IPS DF 6.9 (cell line): Measurements from ENCODE around the gene ATP1B3.
"Not testable (repeated sequence)": the region's sequence is repeated elsewhere in the genome, so short reads cannot be mapped to it uniquely, and the experiment has no call there.

Experiments used
- DNase-seq: peaks from one replicate; pipeline ENCODE4 v3.0.0-alpha.2; 2013; ENCODE audit warnings: low read depth, low spot score
- H3K27ac ChIP-seq: one replicate; pipeline ENCODE4 v1.5.1; 2013; ENCODE audit warnings: low read length, control low read depth
- H3K27me3 ChIP-seq: 2 replicates; pipeline ENCODE4 v1.6.1; 2013; ENCODE audit warnings: mild to moderate bottlenecking, low read length; ENCODE audit not compliant: control insufficient read depth, insufficient read depth
- H3K36me3 ChIP-seq: 2 replicates; pipeline ENCODE4 v1.6.1; 2013; ENCODE audit warnings: low read length; ENCODE audit not compliant: control insufficient read depth, insufficient read depth
- H3K4me1 ChIP-seq: 2 replicates; pipeline ENCODE4 v1.6.1; 2013; ENCODE audit warnings: low read length; ENCODE audit not compliant: control insufficient read depth, insufficient read depth
- H3K4me3 ChIP-seq: 2 replicates; pipeline ENCODE4 v1.5.1; 2013; ENCODE audit warnings: mild to moderate bottlenecking, low read length
- H3K9me3 ChIP-seq: 2 replicates; pipeline ENCODE4 v1.6.1; 2013; ENCODE audit warnings: low read length, inconsistent platforms; ENCODE audit not compliant: control insufficient read depth, insufficient read depth
- WGBS: extraction: QIAGEN DNeasy Blood & Tissue Kit; methylation state at CpG from one replicate; pipeline ENCODE4 v1.1.7; 2013; ENCODE audit warnings: mixed read lengths, missing lambda C conversion rate; ENCODE audit not compliant: insufficient read length, insufficient coverage; 5-methylcytosine and 5-hydroxymethylcytosine counted together

The ATP1B3 gene

DNA sequence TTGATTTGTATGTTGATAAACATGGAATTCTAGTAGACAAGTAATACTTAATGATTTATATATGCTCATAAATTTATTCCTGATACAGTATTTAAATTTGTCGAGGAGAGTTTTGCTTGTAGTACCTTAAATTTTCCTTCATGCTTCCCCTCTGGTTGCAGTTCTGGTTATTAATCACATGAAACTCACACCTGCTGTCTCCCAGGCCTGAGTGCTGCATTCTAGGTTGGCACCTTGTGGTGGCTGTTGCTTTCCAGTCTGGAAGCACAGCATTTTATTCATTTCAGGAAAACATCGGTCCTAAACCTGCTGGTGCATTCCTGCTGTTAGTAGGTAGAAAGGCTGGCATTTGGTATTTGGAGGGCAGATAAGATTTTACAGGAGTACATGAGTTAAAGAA, 44.9 kb downstream of the ATP1B3 start:
- H3K27me3 ChIP-seq, result no peaks in the 10 kb centered on the region
- peaks cover 6% of the 10 kb centered on the region; the same call in 1 of the 2 replicates for H3K36me3 ChIP-seq

DNA sequence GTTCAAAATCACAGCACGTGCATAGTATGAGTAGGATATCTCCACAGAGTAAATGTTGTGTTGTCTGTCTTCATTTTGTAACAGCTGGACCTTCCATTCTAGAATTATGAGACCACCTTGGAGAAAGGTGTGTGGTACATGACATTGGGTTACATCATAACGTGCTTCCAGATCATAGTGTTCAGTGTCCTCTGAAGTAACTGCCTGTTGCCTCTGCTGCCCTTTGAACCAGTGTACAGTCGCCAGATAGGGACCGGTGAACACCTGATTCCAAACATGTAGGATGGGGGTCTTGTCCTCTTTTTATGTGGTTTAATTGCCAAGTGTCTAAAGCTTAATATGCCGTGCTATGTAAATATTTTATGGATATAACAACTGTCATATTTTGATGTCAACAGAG, 49.2 kb downstream of the ATP1B3 start:
- not testable (repeated sequence) for H3K9me3 ChIP-seq, H3K27me3 ChIP-seq, H3K4me1 ChIP-seq, H3K27ac ChIP-seq, DNase-seq, H3K4me3 ChIP-seq, H3K36me3 ChIP-seq
- no CpG with 5 or more reads among the region's 5 CpGs for WGBS

More for the DNA sequence above, 44.9 kb downstream of the ATP1B3 start:
- Histone ChIP-seq H3K4me1 (no peaks in the 10 kb centered on the region), H3K27ac (no peak overlapping the region), H3K4me3 (no peak overlapping the region), H3K9me3 (no peaks in the 10 kb centered on the region)
- no peak for DNase-seq
- no CpG with 5 or more reads among the region's 2 CpGs for WGBS

DNA sequence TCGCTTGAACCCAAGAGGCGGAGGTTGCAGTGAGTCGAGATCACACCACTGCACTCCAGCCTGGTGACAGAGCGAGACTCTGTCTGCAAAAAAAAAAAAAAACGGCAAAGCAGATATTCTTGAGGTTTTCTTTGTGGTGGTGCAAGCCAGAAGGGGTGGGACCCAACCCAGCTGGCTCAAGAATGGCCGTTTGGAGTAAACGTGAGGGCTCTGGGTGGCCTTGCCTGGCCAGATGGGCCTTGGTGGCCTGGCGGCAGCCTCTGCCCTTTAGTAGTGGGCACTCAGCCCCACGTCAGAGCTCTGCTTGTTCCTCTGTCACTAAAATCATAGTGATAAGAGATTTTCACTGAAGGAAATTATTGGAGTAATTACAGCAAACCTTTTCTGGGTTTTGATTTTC, 50.5 kb downstream of the ATP1B3 start:
- WGBS, result no CpG with 5 or more reads among the region's 9 CpGs
- Histone ChIP-seq H3K4me3 (no peak overlapping the region), H3K9me3 (no peaks in the 10 kb centered on the region), H3K27me3 (no peaks in the 10 kb centered on the region), H3K36me3 (peaks cover 7% of the 10 kb centered on the region; the same call in 1 of the 2 replicates), H3K27ac (no peak overlapping the region), H3K4me1 (0 out of 2 replicates have a peak, but pooled peaks cover 2% of the 10 kb centered on the region)
- DNase-seq, result no peak

DNA sequence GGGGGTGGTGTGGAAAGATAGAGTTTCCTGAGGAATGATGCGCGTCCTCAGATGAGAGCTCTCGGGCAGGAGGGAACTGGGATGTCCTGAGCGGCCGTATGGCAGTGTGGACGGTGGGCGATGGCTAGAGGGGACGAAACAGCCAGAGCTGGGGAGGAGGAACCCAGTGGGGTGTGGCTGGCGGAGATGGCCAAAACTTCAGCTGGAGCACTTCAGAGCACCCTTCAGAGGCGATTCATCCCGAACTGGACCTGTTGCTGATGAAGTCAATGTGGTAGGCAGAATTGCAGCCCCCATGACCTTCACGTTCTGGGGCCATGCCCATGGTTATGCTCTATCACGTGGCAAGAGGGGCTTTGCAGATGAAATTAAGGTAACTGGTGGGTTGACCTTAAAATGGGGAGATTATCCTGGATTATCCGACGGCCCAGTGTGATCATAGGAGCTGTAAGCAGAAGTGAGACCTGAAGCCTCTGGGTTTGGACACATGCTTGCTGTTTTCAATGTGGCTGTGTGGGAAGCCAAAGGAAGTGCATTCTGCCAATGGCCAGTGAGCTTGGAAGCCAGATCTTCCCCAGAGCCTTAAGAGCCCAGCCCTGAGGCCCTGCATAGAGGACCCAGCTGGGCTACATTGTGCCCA, 52.3 kb downstream of the ATP1B3 start:
- no CpG with 5 or more reads among the region's 15 CpGs for WGBS
- Histone ChIP-seq H3K36me3 (peaks cover 7% of the 10 kb centered on the region; the same call in 1 of the 2 replicates), H3K27me3 (no peaks in the 10 kb centered on the region), H3K9me3 (no peaks in the 10 kb centered on the region), H3K4me3 (no peak overlapping the region), H3K27ac (no peak overlapping the region), H3K4me1 (0 out of 2 replicates have a peak, but pooled peaks cover 2% of the 10 kb centered on the region)
- DNase-seq, result no peak

DNA sequence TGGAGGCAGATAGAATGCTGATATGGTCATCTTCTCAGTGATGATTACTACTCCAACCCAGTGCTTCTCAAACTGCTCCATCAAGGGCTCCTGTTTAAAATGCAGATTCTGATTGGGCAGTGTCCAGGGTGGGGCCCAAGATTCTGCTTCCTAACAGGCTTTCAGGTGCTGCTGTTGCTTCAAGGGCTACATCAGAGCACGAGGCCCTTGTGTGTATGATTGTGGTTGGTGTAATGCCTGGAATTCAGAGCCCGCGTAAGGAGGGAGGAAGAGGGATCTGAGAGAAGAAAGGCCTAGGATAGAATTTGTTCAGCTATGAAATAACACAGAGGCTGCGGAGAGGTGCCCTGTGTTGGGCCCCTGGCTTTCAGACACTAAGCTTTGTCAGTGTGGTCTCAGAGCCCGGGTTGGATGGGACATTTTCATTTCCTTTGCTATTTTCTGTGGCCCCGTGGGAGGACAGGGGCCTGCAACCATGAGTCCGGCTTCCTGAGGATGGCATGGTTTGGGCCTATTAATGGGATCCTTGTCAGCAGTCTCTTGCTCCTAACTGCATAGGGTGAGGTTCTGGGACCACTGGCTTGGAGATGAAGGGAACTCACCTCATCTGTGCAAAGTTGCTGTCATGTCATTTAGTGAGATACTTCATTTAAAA, 53.0 kb downstream of the ATP1B3 start:
- Histone ChIP-seq H3K27ac (no peak overlapping the region), H3K4me1 (0 out of 2 replicates have a peak, but pooled peaks cover 2% of the 10 kb centered on the region)

DNA sequence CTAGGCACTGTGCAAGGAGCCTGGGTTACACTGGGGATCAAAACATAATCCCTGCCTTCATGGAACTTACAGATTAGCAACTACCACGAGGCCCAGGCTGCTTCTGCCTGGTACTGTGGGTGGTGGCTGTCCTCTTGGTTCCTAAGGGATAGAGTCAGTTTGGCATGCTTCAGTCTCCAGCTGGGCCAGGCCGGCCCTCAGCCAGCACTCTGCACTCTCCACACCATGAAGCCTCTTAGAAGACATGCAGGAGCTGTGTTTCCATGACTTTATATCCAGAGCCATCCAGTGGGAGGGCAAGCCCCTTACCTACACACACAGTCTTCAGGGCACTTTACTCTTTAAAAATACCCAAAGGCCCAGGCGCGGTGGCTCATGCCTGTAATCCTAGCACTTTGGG, 54.4 kb downstream of the ATP1B3 start:
- WGBS, result no CpG with 5 or more reads among the region's 4 CpGs
- 0 out of 2 replicates have a peak, but pooled peaks cover 2% of the 10 kb centered on the region for H3K4me1 ChIP-seq
- no peaks in the 10 kb centered on the region for H3K27me3 ChIP-seq
- no peak overlapping the region for H3K27ac ChIP-seq
- H3K36me3 ChIP-seq, result peaks cover 7% of the 10 kb centered on the region; the same call in 1 of the 2 replicates
- no peak overlapping the region for H3K4me3 ChIP-seq
- no peaks in the 10 kb centered on the region for H3K9me3 ChIP-seq
- no peak for DNase-seq

More for the DNA sequence above, 53.0 kb downstream of the ATP1B3 start:
- no peak for DNase-seq
- H3K27me3 ChIP-seq, result no peaks in the 10 kb centered on the region
- H3K36me3 ChIP-seq, result peaks cover 7% of the 10 kb centered on the region; the same call in 1 of the 2 replicates
- no peak overlapping the region for H3K4me3 ChIP-seq
- H3K9me3 ChIP-seq, result no peaks in the 10 kb centered on the region
- no CpG with 5 or more reads among the region's 7 CpGs for WGBS

DNA sequence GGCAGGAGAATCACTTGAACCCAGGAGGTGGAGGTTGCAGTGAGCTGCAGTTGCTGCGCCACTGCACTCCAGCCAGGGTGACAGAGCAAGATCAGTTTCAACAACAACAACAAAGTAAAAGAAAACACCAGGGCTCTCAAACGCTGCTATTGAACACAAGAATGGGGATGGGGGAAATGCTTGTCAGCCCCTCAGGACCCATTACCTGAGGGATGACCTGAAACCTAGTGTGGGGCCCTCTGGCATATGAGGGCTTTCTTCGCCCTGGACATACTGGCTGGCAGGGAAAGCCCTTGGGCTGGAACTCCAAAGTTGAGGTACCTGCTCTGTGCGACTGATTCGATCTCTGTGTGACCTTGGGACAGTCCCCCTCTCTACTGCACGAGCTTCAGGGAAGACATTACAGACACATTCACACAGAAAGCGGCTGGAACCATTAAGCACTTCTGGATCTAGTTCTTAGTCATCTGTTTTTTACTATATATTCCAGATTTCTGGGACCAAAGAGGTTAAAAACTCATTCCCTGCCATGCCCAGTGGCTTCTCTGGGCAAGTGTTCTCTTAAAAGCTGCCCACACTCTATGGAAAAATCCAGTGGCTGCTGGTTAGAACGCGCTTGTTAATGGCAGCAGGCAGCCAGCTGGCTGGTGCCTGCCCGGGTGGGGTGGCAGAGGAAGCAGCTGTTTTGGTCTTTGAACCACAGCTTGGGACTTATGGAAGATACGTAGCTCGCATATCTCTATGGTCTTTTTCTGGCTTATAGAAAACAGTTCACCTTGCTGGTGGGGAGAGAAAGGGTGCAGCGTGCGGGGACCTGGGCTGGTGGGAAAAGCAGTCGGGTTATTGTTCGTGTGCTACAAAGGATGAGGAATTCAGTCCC, 57.2 kb downstream of the ATP1B3 start:
- no peak overlapping the region for H3K4me3 ChIP-seq
- H3K27me3 ChIP-seq, result no peaks in the 10 kb centered on the region
- H3K4me1 ChIP-seq, result peaks cover 2% of the 10 kb centered on the region
- H3K36me3 ChIP-seq, result no peaks in the 10 kb centered on the region
- no peaks in the 10 kb centered on the region for H3K9me3 ChIP-seq
- H3K27ac ChIP-seq, result no peak overlapping the region
- WGBS, result no CpG with 5 or more reads among the region's 16 CpGs
- no peak for DNase-seq

DNA sequence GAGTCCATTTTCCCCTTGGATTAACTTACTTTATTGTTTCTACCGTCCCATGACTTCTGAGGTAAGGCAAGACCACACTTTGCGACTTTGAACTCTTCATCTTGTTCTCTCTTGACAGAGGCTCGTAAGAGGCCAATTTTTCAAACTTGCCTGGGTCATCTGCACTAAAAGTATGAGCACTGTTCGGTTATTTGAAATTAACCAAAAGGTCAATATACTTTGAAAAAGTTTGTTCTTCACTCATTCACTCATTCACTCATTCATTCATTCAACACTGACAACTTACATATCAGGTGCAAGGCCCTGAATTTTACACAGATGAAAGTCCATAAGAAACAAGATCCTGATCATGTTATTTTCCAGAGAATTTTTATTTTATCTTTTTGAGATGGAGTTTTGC, 57.9 kb downstream of the ATP1B3 start:
- DNase-seq, result no peak
- Histone ChIP-seq H3K4me1 (peaks cover 2% of the 10 kb centered on the region), H3K4me3 (no peak overlapping the region), H3K9me3 (no peaks in the 10 kb centered on the region), H3K27me3 (no peaks in the 10 kb centered on the region), H3K36me3 (no peaks in the 10 kb centered on the region), H3K27ac (no peak overlapping the region)
- no CpG with 5 or more reads among the region's 4 CpGs for WGBS

DNA sequence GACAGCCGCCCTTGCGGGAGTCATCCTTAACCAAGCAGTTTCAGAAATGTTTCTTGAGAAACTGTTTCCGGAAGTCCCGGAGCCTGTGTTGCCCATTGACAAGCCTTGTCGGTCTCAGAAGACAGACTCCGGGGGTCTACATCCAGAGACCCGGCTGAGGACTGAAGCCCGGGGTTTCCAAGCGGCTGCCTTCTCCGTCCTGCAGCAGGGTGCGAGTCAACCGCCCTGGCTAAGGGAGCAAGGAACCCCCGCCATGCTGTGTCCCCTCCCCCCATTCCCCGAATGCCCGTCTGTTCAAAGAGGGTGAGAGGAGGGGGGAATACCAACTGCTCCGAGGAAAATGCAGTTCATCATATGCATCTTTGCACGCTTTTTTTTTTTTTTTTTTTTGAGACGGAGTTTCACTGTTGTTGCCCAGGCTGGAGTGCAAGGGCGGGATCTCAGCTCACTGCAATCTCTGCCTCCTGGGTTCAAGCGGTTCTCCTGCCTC, 61.6 kb downstream of the ATP1B3 start:
- no peaks in the 10 kb centered on the region for H3K36me3 ChIP-seq
- no peak overlapping the region for H3K27ac ChIP-seq
- no peaks in the 10 kb centered on the region for H3K9me3 ChIP-seq
- no CpG with 5 or more reads among the region's 20 CpGs for WGBS
- no peak overlapping the region for H3K4me3 ChIP-seq
- peaks cover 2% of the 10 kb centered on the region for H3K4me1 ChIP-seq
- DNase-seq, result no peak
- no peaks in the 10 kb centered on the region for H3K27me3 ChIP-seq

DNA sequence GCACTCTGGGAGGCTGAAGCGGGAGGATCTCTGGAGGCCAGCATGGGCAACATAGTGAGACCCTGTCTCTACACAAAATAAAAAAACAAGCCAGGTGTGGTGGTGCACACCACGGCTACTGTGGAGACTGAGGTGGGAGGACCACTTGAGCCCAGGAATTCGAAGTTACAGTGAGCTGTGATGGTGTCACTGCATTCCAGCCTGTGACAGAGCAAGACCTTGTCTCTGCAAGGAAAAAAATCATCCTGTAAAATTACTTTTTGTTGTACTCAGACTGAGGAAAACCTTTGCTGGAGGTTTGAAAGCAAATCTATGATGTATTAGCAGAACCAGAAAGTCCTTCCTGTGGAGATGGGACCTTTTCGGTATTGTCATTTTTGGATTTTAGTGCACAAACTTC, 63.3 kb downstream of the ATP1B3 start:
- Histone ChIP-seq H3K27me3 (no peaks in the 10 kb centered on the region), H3K9me3 (no peaks in the 10 kb centered on the region), H3K4me1 (peaks cover 2% of the 10 kb centered on the region), H3K4me3 (no peak overlapping the region), H3K27ac (no peak overlapping the region), H3K36me3 (no peaks in the 10 kb centered on the region)
- no CpG with 5 or more reads among the region's 4 CpGs for WGBS
- no peak for DNase-seq
